BE2C (cell line): ENCODE data around the gene BCOR.
A peak's percentile ranks its signal among the peaks of the same experiment; 100 is the strongest.

Experiments used
- DNase-seq: peaks from one replicate; pipeline ENCODE4 v3.0.0-alpha.2; 2020
- H3K27me3 ChIP-seq: fragments of 250-450 bp; sonication (Bioruptor Pico); 2 replicates; pipeline ENCODE4 v1.5.1; 2020; ENCODE audit warnings: mild to moderate bottlenecking
- H3K36me3 ChIP-seq: fragments of 250-450 bp; sonication (Bioruptor Pico); 2 replicates; pipeline ENCODE4 v1.5.1; 2020; ENCODE audit warnings: mild to moderate bottlenecking
- H3K4me1 ChIP-seq: fragments of 250-450 bp; sonication (Bioruptor Pico); 2 replicates; pipeline ENCODE4 v1.5.1; 2020
- H3K4me3 ChIP-seq: 2 replicates; pipeline ENCODE4 v1.5.1; 2011; ENCODE audit warnings: low read depth, low read length
- H3K9me3 ChIP-seq: fragments of 250-450 bp; sonication (Bioruptor Pico); 2 replicates; pipeline ENCODE4 v1.5.1; 2020
- CTCF ChIP-seq: IDR thresholded peaks from 2 replicates; pipeline ENCODE4 v1.5.1; 2012; ENCODE audit warnings: mild to moderate bottlenecking, low read depth, low read length

The BCOR gene

GRCh38 chrX:40108162-40108958 lies 10.6 kb upstream of the BCOR start:
- Histone ChIP-seq H3K4me3 (peak overlapping the region; percentile 51), H3K9me3 (no peaks in the 10 kb centered on the region), H3K27me3 (no peaks in the 10 kb centered on the region), H3K36me3 (no peaks in the 10 kb centered on the region), H3K4me1 (no peaks in the 10 kb centered on the region)
- peak; percentile 52 for DNase-seq
- TF ChIP-seq CTCF, result no peak

GRCh38 chrX:40107291-40108161 lies 9.8 kb upstream of the BCOR start:
- Histone ChIP-seq H3K36me3 (no peaks in the 10 kb centered on the region), H3K27me3 (no peaks in the 10 kb centered on the region), H3K9me3 (no peaks in the 10 kb centered on the region), H3K4me3 (peak overlapping the region; percentile 53), H3K4me1 (no peaks in the 10 kb centered on the region)
- DNase-seq, result peak; percentile 66
- TF ChIP-seq CTCF, result no peak

GRCh38 chrX:40106676-40107290 lies 9.0 kb upstream of the BCOR start:
- no peaks in the 10 kb centered on the region for H3K27me3 ChIP-seq
- H3K4me1 ChIP-seq, result no peaks in the 10 kb centered on the region
- no peak for TF ChIP-seq CTCF
- H3K4me3 ChIP-seq, result peak overlapping the region; percentile 53
- no peaks in the 10 kb centered on the region for H3K9me3 ChIP-seq
- no peak for DNase-seq
- no peaks in the 10 kb centered on the region for H3K36me3 ChIP-seq

- TF ChIP-seq CTCF, result no peak
- DNase-seq, result peak; percentile 75
- Histone ChIP-seq H3K4me1 (no peaks in the 10 kb centered on the region), H3K27me3 (no peaks in the 10 kb centered on the region), H3K36me3 (no peaks in the 10 kb centered on the region), H3K9me3 (no peaks in the 10 kb centered on the region), H3K4me3 (peak overlapping the region; percentile 56)
Measured at GRCh38 chrX:40105835-40106675, 8.3 kb upstream of the BCOR start.

GRCh38 chrX:40104985-40105834 lies 7.5 kb upstream of the BCOR start:
- Histone ChIP-seq H3K4me3 (peak overlapping the region; percentile 56), H3K4me1 (no peaks in the 10 kb centered on the region), H3K27me3 (no peaks in the 10 kb centered on the region), H3K36me3 (no peaks in the 10 kb centered on the region), H3K9me3 (no peaks in the 10 kb centered on the region)
- TF ChIP-seq CTCF, result no peak
- DNase-seq, result peak; percentile 57
